Stimulated activated CD4-positive, alpha-beta T cell treated with anti-CD3 and anti-CD28 coated beads, Interleukin-4, amount 100 ng/mL, for 24 hours (primary cell): Measurements from ENCODE around the gene STRIP2.
"Not testable (repeated sequence)": the region's sequence is repeated elsewhere in the genome, so short reads cannot be mapped to it uniquely, and the experiment has no call there.

Source experiments
- DNase-seq: peaks from one replicate; pipeline ENCODE4 v3.0.0-alpha.2; 2020

STRIP2 gene

DNA sequence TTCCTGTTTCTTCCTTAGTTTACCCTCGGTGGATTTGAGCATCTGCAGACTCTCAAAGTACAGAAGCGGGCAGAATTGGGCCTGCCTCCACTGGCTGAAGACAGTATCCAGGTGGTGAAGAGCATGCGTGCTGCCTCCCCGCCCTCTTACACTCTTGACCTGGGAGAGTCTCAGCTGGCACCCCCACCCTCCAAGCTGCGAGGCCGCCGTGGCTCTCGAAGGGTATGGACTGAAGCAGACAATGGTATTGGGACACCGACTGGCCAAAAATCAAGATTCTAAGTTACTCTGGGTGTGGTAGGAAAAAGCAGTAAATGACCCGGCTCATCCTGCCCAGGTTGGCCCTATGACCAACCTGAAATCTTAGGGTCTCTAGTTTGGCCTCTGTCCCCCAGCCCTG lies 22.2 kb downstream of the STRIP2 start:
- DNase-seq: no peak

DNA sequence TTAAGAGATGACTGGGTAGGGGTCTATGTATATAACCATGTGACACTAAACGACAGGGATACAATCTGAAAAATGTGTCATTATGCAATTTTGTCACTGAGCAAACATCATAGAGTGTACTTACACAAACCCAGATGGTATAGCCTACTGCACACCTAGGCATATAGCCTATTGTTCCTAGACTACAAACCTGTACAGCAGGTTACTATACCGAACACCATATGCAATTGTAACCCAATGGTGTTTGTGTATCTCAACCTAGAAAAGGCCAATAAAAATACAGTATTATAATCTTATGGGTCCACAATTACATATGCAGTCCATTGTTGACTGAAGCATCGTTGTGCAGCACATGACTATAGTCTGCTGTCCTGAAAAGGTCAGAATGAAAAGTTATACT lies 22.9 kb downstream of the STRIP2 start:
- DNase-seq: no peak

DNA sequence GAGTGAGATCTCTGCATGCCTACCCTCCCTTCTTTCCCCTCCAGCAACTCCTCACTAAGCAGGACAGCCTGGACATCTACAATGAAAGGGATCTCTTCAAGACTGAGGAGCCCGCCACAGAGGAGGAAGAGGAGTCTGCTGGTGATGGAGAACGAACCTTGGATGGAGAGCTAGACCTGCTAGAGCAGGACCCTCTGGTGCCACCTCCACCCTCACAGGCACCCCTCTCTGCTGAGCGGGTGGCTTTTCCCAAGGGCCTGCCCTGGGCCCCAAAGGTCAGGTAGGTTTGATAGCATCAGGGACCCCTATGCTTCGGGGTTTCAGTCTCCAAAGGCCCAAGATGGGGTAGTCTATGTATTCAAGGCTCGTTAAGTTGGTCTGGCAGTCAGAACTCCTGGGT lies 23.9 kb downstream of the STRIP2 start:
- no peak for DNase-seq

DNA sequence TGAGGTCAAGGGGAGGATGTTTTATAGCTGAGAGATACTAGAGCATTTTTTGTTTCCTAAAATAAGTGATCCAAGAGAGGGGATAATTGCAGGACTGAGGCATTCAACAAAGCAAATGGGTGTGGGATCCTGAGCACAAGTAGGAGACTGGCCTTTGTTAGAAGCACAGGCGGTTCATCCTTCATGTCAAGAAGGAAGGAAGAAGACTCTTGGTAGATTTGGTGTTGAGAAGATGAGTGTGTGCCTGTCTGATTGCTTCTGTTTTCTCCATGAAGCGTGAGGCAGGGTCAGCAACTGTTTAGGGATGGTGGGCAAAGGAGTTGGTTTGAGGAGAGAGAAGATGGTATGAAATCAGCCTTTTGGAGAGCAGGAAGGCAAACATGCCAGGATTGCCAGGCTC lies 27.6 kb downstream of the STRIP2 start:
- DNase-seq: no peak

DNA sequence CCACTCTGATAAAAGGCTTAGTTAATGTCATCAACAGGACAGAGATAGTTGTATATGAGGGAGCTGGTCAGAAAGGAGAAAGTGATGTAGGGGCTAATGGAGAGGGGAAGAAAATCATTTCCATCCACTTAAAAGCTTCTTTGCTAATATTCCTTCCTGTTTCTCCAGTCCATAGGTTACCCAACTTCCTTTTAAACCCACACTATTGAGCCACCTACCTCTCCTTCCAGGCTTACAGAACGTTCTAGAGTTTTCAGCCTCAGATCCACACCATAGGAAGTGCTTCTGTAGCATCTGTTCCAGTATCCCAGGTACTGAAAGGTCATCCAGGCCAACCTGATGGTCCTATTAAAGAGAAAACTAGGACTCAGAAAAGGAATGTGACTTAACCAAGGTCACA lies 28.2 kb downstream of the STRIP2 start:
- no peak for DNase-seq

DNA sequence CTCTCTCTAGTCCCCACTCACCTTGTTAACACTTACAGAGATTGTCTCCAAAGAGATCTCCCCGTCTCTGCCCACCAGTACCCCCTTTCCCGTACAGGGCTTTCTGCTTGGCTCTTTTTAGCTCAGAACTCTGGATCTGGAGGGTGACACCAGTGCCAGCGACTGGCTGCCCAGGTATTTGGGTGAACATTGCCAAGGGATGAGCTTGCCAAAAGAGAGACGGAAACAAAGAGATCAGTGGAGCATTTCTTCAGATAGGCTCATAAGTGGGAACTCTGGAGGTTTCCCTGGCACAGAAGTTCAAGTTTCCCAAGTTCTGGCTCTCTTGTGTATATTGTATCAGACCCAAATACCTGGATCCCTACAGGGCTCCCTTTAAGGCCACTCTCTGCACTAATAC lies 30.0 kb downstream of the STRIP2 start:
- DNase-seq: no peak

DNA sequence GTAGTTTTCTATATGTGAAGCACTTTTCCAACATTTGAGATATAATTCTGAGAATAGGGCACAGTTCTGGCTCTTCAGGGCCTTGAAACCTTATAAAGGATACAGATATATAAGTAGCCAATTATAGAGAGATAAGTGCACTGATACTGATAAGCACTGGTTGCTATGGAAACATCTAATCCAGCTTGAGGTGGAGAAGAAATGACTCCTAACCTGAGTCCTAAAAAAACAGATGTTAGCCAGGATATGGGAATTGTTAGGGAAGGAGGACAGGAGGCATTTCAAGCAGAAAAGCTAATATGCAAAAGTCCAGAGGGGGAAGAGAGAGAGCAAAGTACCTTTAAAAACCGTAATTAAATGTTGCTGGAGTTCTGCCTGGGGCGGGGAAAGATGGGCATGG lies 30.8 kb downstream of the STRIP2 start:
- no peak for DNase-seq

DNA sequence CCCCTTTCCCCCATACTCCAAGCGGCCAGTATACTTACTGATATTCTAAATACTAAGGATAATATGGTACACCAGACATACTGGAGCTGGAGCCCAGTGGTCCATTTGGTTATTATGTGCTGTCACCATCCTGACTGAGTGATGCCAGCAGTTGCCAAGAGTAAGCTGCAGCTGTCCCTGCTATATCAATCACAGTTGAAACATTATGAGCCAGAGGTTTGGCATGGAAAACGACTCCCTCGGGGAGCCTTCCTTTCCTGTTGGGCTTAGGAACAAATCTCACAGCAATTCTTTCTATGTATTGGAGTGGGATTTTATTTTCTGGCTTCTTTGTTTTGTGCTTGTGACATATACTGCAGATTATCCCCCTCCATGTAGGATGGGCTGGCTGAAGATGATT lies 32.6 kb downstream of the STRIP2 start:
- no peak for DNase-seq

DNA sequence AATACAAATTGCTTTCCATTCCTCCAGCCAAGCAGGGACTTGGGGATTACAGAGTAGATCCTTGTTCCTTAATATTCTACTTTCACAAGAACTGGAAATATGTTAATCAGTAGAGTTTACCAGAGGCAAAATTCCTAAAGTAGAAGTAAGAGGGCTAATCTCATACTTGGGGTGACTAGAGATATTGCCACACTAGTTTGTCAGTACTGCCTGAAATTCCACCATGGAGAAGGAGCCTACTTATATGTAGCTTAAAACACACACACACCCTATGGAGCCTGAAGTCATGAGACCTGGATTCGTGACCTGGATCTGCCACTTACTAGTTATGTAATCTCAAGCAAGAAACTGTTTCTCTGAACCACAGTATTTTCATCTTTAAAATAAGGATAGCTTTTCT lies 33.9 kb downstream of the STRIP2 start:
- DNase-seq: no peak

DNA sequence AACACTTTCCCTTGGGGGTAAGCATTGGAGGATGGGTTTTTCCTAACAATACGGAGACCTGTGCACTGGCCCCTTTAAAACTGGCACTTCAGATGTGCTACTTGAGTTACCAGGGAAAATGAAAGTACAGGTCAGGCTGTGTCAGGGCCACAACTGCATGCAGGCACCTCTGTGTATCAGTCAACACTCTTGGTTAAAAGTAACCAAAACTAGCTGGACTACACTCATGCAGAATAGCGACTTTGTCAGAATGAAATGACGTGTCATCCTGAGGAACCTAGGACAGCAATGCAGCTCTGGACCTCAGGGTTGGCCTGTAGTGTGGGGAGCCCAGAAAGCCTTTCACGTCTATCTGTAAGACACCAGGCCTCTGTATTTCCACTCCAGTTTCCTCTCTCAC lies 34.3 kb downstream of the STRIP2 start:
- no peak for DNase-seq

DNA sequence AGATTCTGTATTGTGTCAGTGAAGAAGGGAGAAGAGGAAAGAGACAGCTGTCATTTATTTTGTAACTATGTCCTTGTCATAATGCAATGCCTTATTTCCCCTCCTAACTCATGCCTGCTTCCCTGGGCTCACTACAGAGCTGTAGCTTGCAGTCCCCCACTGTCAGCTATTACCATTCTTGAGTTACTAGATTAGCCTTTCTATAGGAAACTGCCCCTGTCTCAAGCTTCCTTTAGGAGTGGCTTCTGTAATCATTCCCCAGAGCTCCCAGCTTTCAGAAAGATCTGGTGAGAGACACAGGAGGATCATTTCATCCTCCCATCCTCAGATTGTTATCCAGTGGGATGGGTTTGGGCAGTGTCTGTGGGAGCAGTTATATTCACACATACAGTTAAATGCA lies 35.7 kb downstream of the STRIP2 start:
- DNase-seq: no peak

DNA sequence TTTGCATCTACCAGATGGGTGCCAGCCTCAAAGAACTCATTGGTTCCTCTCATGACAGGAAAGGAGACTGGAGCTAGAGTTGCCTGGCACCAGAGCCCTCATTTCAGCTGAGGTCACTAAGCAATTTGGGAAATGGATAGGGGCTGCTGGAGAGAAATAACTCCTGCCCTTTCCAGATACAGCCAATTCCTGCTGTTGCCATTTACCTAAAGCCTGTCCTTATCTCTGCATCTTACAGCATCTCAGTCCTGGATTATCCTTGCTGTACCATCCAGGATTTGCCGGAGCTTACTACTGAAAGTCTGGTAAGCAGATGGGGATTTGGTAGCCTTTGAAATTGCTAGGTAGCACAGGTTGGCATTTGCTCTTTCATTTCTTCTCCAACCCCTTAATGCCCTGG lies 36.2 kb downstream of the STRIP2 start:
- no peak for DNase-seq

DNA sequence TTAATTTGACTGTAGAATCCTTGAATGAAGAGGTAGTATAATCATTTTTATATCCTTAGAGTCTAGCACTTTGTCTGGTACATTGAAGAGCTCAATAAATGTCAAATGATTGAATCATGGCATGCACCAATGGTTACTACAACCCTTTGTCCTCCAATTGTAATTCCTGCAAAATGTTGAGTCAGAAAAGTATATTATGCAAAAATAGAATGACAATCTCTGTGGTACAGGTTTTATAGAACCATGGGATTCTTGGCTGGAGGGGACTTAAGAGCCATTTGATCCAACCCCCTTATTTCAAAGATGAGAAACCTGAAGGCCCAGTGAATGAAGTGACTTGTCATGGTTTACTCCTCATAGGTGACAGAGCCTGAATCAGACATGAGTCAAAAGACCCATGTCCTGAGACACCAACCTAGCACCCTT lies 37.2 kb downstream of the STRIP2 start:
- DNase-seq: peak; percentile 12

DNA sequence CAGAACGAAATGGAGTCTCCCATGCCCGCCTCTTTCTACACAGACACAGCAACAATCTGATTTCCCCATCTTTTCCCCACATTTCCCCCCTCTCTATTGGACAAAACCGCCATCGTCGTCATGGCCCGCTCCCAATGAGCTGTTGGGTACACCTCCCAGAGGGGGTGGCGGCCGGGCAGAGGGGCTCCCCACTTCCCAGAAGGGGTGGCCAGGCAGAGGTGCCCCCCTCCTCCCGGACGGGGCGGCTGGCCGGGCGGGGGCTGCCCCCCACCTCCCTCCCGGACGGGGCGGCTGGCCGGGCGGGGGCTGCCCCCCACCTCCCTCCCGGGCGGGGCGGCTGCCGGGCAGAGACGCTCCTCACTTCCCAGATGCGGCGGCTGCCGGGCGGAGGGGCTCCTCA lies 41.7 kb downstream of the STRIP2 start:
- DNase-seq: not testable (repeated sequence)

DNA sequence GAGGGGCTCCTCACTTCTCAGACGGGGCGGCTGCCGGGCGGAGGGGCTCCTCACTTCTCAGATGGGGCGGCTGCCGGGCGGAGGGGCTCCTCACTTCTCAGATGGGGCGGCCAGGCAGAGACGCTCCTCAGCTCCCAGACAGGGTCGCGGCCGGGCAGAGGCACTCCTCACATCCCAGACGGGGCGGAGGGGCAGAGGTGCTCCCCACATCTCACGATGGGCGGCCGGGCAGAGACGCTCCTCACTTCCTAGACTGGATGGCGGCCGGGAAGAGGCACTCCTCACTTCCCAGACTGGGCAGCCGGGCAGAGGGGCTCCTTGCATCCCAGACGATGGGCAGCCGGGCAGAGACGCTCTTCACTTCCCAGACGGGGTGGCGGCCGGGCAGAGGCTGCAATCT lies 42.2 kb downstream of the STRIP2 start:
- not testable (repeated sequence) for DNase-seq

DNA sequence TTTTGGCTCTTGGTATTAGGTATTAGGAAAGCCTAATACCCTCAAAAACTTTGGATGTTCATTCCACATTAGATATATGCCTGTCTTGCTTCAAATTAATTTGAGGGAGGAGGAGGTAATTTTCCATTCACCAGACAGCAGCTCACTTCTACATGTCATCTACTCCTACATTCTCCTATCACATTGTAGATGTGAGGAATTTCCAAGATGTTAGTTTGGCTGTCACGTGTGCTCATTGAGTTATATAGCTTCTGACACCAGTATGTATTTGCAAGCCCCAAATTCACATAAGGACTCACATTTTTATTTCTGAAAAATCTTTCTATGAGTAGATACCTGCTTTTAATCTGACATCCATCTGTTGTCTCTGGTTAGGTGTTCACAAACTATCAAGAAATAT lies 45.6 kb downstream of the STRIP2 start:
- DNase-seq: no peak

DNA sequence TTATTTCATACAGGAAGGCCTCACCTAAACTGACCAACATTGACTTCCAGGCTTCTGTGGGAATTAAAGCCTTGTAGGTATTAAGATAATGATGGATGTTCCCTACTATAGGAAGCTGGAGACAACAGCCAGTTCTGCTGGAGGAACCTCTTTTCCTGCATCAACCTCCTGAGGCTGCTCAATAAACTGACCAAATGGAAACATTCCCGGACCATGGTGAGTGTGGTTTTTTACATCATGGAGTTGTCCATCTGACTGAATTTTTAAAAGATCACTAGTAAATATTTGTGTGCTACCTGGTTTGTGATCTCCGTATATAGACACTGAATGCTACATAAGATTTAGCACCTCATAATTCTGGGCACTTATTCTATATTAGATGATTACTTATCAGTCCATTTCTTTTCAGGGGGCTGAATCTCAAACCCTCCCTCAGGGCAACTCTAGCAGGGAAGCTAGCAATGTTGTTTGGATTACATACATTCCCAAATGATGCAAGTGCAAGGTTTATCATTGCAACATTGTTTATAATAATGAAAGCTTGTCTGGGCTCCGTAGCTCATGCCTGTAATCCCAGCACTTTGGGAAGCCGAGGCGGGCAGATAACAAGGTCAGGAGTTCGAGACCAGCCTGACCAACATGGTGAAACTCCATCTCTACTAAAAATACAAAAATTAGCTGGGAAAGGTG lies 46.6 kb downstream of the STRIP2 start:
- DNase-seq: no peak

DNA sequence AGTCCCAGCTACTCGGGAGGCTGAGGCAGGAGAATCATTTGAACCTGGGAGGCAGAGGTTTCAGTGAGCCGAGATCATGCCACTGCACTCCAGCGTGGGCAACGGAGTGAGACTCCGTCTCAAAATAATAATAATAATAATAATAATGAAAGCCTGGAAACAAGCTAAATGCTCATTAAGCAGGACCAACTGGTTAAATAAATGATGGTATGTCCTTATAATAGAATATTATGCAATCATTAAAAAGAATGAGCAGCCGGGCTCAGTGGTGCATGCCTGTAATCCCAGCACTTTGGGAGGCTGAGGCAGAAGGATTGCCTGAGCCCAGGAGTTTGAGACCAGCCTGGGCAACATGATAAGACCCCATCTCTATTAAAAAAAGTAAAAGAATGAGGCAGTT lies 47.1 kb downstream of the STRIP2 start:
- DNase-seq: not testable (repeated sequence)

DNA sequence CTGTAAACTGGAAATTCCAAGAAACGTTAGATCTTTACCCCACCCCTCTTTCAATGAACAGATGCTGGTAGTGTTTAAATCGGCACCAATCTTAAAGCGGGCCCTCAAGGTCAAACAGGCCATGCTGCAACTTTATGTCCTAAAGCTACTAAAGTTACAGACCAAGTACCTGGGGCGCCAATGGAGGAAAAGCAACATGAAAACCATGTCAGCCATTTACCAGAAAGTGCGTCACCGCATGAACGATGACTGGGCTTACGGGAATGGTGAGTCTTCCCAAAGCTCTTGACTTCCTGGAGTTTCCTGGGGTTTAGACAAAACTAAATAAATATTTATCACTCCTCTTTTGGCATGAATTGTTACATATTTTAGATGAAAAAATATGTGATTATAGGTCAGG lies 48.5 kb downstream of the STRIP2 start:
- DNase-seq: no peak

DNA sequence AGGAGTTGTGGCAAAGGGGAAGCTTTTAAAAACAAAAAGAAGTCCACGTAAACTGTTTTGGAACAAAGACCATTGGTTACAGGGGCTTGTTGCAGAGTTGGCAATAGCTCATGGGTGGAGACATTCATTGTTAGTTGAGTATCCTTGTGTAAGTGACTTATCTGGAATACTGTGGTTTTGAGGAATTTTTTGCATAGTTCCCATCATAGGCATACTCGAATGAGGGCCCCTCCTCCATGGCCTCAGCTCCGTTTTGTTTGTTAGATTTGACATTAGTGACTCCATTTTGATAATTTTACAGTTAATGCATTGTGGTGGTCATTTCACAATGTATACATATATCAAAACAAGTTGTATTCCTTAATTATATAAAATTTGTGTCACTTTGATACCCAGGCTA lies 55.3 kb downstream of the STRIP2 start:
- DNase-seq: no peak

DNA sequence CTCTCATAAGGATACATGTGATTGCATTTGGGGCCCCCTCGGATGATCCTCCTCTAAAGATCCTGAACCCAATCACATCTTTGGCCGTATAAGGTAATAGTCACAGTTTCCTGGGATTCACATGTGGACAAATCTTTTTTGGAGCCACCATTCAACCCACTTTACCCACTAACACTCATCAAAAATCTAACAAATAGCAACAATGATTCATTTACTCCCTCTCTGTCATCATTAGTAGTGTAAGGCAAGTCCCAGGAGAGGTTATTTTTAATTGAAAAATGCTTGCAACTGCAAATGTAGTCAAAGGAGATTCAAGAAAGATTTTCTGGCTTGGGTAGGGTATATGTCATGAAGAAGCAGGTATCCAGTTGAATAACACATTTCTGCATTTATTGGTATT lies 58.2 kb downstream of the STRIP2 start:
- DNase-seq: no peak

DNA sequence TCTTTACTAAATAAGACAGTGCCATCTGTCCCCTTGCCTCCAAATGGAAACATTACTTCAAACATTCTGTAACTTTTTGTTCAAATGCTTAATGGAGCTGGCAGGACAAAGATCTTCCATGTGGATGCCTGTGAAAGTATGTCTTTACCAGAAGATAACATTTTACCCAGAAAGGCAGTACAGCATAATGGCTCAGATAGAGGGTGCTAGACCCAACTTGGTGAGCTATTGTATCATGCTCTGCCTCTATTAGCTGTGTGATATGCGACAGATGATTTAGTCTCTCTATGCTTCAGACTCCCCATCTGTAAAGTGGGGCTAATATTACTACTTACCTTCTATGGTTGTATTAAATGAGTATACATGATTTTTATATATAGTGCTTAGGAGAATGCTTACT lies 59.3 kb downstream of the STRIP2 start:
- DNase-seq: no peak

DNA sequence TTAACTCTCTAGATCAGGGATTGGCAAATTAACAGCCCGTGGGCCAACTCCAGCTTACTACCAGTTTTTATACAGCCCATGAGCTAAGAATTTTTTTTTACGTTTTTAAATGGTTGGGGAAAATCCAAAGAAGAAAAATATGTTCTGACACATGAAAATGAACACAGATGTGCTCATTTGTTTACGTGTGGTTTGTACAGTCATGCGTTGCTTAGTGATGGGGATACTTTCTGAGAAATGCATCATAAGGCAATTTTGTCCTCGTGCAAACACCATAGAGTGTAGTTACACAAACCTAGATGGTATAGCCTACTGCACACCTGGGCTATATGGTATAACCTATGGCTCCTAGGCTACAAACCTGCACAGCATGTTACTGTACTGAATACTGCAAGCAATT lies 59.8 kb downstream of the STRIP2 start:
- DNase-seq: peak; percentile 10

DNA sequence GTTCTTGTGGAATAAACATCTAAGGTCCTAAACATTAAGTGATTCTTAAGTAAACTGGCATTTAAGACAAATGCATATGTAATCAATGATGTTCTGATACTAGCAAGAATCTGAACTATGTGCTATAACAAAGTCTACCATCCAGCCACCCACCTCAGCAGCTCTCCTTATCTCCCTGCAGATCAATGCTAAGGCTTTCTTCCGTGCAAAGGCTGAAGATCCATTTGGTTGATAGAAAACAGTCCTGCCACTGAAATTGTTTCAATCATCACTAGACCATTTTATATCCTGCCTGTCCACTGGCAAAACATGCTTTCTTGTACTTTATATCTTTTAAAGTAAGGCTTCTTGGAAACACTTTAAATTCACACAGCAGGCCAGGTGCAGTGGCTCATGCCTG lies 61.8 kb downstream of the STRIP2 start:
- no peak for DNase-seq

DNA sequence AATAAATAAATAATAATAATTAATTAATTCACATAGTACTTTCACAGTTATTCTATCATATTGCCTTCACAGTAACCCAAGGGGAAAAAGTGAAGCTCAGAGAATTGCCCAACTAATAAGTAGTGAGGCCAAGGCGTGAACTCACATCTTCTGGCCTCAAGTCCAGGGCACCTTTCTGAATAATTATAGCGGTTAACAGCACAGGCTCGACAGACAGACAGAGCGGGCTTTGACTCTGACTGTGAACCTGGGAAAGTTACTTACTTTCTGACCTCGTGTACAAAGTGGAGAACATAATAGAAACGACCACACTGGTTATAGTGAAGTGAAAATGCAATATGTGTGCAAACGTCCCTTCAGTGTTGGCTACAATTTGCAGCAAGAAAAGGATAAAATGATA lies 62.4 kb downstream of the STRIP2 start:
- DNase-seq: no peak

DNA sequence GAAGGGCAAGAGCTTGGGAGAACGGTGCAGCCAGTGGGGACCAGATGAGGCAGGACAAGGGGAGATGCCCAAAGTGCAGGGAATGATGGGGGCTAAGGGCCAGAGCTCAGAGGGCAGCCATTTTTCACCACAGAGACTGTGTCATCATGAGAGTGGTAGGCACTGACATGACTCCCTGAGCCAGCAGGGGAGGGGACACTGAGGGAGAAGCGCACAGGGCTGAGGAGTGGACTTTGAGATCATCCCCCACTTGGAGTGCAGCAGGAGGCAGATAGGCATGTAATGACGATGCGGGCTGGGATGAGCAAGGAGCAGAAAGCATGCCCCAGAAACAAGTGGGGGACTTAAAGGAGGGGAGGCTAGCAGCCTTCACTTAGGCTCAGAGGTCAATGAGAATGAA lies 62.9 kb downstream of the STRIP2 start:
- no peak for DNase-seq
